PC-3 (cell line): ENCODE measurements around the gene DLG4.

ENCODE experiments used
- CTCF ChIP-seq: fragments of 300-600 bp; sonication (generic); conservative IDR thresholded peaks from 2 replicates; pipeline ENCODE4 v1.5.1; 2017; ENCODE audit warnings: antibody characterized with exemption, low read depth, mild to moderate bottlenecking, low read length
- EZH2 ChIP-seq: fragments of 300-600 bp; sonication (generic); IDR thresholded peaks from one replicate; pipeline ENCODE4 v1.6.1; 2017; ENCODE audit warnings: antibody characterized with exemption, mild to moderate bottlenecking, low read length; ENCODE audit not compliant: unreplicated experiment
- EZH2phosphoT487 ChIP-seq: fragments of 300-600 bp; sonication (generic); IDR thresholded peaks from 2 replicates; pipeline ENCODE4 v1.6.1; 2018; ENCODE audit warnings: mild to moderate bottlenecking, antibody characterized with exemption, low read length, borderline replicate concordance

- TF ChIP-seq EZH2 (no peak), CTCF (no peak), EZH2phosphoT487 (no peak)
Observed at GRCh38 chr17:7167832-7168231, 51.8 kb downstream of the DLG4 start.
